ENCODE results near the gene ARHGAP6.
A peak's percentile ranks its signal among the peaks of the same experiment; 100 is the strongest.

Gene ARHGAP6

GRCh38 chrX:11100281-11101035 lies 565.3 kb downstream of the ARHGAP6 start:
- peak overlapping the region; percentile 32 for H3K27ac ChIP-seq
- TF ChIP-seq CTCF (conservative IDR thresholded peaks at IDR 0.05) (peak; percentile 70), ZFX (IDR thresholded peaks at IDR 0.05) (no peak)

GRCh38 chrX:11099465-11099864 lies 566.3 kb downstream of the ARHGAP6 start:
- no peak overlapping the region; the same call in 1 of the 2 replicates for H3K27ac ChIP-seq
- TF ChIP-seq ZFX (IDR thresholded peaks at IDR 0.05) (no peak), CTCF (conservative IDR thresholded peaks at IDR 0.05) (no peak)

- no peak for TF ChIP-seq ZFX (IDR thresholded peaks at IDR 0.05)
- TF ChIP-seq CTCF (conservative IDR thresholded peaks at IDR 0.05), result no peak
- no peak overlapping the region for H3K27ac ChIP-seq
These were observed 567.8 kb downstream of the ARHGAP6 start for GRCh38 chrX:11097933-11098332.

- no peak for TF ChIP-seq ZFX (IDR thresholded peaks at IDR 0.05)
- TF ChIP-seq CTCF (conservative IDR thresholded peaks at IDR 0.05), result no peak
- H3K27ac ChIP-seq, result no peak overlapping the region
These were observed 575.9 kb downstream of the ARHGAP6 start for GRCh38 chrX:11089802-11090201.

All from C4-2B (cell line).